ENCODE measurements around the gene EPB41L2.

Gene EPB41L2

GRCh38 chr6:130853555-130854183 lies 209.4 kb downstream of the EPB41L2 start:
- peak; percentile 70 for DNase-seq

GRCh38 chr6:130852844-130853554 lies 210.0 kb downstream of the EPB41L2 start:
- peak; percentile 12 for DNase-seq

GRCh38 chr6:130851026-130851425 lies 212.0 kb downstream of the EPB41L2 start:
- DNase-seq: no peak

- DNase-seq: no peak
These were observed 213.5 kb downstream of the EPB41L2 start for GRCh38 chr6:130849594-130849993.

- DNase-seq: peak; percentile 36
These were observed 214.1 kb downstream of the EPB41L2 start for GRCh38 chr6:130848945-130849344.

GRCh38 chr6:130847001-130847910 lies 215.8 kb downstream of the EPB41L2 start:
- DNase-seq: no peak

- DNase-seq: no peak
These were observed 216.5 kb downstream of the EPB41L2 start for GRCh38 chr6:130846501-130846900.

- peak; percentile 35 for DNase-seq
These were observed 219.3 kb downstream of the EPB41L2 start for GRCh38 chr6:130843575-130844320.

- DNase-seq: peak; percentile 6
These were observed 221.8 kb downstream of the EPB41L2 start for GRCh38 chr6:130841128-130841728.

- DNase-seq: no peak
These were observed 223.0 kb downstream of the EPB41L2 start for GRCh38 chr6:130840050-130840449.

GRCh38 chr6:130839379-130839778 lies 223.7 kb downstream of the EPB41L2 start:
- no peak for DNase-seq

GRCh38 chr6:130838951-130839350 lies 224.1 kb downstream of the EPB41L2 start:
- no peak for DNase-seq

- DNase-seq: no peak
These were observed 224.7 kb downstream of the EPB41L2 start for GRCh38 chr6:130838250-130838860.

- no peak for DNase-seq
These were observed 226.0 kb downstream of the EPB41L2 start for GRCh38 chr6:130837067-130837466.

GRCh38 chr6:130836055-130836640 lies 226.9 kb downstream of the EPB41L2 start:
- DNase-seq: no peak

GRCh38 chr6:130834482-130835251 lies 228.4 kb downstream of the EPB41L2 start:
- no peak for DNase-seq

GRCh38 chr6:130833569-130833968 lies 229.5 kb downstream of the EPB41L2 start:
- no peak for DNase-seq

- no peak for DNase-seq
These were observed 231.4 kb downstream of the EPB41L2 start for GRCh38 chr6:130831607-130832006.

GRCh38 chr6:130829333-130829910 lies 233.6 kb downstream of the EPB41L2 start:
- no peak for DNase-seq

All from HCEC 1CT (cell line).